ENCODE measurements around the gene SERGEF. TPM values are rescaled to one million over a fixed set of nuclear protein-coding genes. Genes with fewer than 3 reads are reported as not detected.

Gene SERGEF
- total and polyA plus RNA-seq, 8 donors = 9.3 to 158 (median 73.5) TPM; not detected in 1

DNA sequence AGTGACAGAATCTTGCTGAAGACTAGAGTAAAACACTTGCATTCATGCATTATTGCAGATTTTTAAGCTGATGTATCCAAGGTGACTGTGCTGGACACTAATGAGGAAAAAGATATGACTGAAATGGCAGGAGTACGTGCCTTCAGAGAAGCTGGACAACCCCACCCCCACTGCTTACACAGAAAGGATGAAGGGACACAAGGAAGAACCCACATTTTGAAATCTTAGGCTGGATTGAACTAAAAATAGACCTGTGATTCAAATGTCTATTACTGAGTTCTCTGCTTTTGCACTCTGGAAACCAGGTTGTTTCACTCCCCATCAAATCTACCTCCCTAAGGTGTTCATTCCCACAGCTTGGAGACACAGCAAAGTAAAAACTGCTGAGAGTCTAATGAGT lies 161.2 kb downstream of the SERGEF start:
- Histone ChIP-seq H3K27ac (no peak overlapping the region), H3K9me3 (no peaks in the 10 kb centered on the region), H3K36me3 (peaks cover 0 to under 1% (median 0%) of the 10 kb centered on the region in 4 donors), H3K27me3 (no peaks in the 10 kb centered on the region), H3K4me3 (no peak overlapping the region), H3K4me1 (no peaks in the 10 kb centered on the region)
- WGBS, 5 donors = 93 to 100% (median 94%) methylated on average over 1 of the region's 1 CpG
- DNase-seq = no peak
- intact Hi-C loops (cut with DNase I; ENCODE audit: low total_unique reads) = no loop called here
- TF ChIP-seq EP300 (IDR thresholded peaks at IDR 0.05) (no peak), POLR2AphosphoS5 (IDR thresholded peaks at IDR 0.05) (no peak), POLR2A (IDR thresholded peaks at IDR 0.05) (no peak)
- TF ChIP-seq, protein P1, sequence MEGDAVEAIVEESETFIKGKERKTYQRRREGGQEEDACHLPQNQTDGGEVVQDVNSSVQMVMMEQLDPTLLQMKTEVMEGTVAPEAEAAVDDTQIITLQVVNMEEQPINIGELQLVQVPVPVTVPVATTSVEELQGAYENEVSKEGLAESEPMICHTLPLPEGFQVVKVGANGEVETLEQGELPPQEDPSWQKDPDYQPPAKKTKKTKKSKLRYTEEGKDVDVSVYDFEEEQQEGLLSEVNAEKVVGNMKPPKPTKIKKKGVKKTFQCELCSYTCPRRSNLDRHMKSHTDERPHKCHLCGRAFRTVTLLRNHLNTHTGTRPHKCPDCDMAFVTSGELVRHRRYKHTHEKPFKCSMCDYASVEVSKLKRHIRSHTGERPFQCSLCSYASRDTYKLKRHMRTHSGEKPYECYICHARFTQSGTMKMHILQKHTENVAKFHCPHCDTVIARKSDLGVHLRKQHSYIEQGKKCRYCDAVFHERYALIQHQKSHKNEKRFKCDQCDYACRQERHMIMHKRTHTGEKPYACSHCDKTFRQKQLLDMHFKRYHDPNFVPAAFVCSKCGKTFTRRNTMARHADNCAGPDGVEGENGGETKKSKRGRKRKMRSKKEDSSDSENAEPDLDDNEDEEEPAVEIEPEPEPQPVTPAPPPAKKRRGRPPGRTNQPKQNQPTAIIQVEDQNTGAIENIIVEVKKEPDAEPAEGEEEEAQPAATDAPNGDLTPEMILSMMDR (IDR thresholded peaks at IDR 0.05) = no peak

DNA sequence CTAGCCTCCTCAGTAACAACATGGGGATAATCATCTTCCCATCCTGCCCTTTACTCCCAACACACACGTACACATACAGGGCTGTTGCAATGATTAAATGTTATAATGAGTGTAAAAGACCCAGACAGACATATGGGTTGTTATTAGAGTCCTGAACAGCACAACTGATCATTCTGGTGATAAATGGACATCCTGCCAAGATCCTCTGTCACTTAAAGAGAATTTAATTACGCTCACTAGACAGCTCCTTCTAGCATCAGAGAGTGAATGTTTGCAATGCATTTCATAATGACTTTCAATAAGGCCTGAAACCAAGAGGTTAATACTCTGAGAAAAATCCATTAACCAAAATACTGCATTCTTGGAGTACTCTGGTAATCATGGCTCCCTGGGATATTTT lies 162.5 kb downstream of the SERGEF start:
- no peak overlapping the region for H3K4me3 ChIP-seq
- 94 to 99% (median 95%) methylated on average over 2 of the region's 2 CpGs for WGBS, 5 donors
- DNase-seq = no peak
- intact Hi-C loops (cut with DNase I; ENCODE audit: low total_unique reads) = no loop called here
- H3K27me3 ChIP-seq = no peaks in the 10 kb centered on the region
- H3K4me1 ChIP-seq = no peaks in the 10 kb centered on the region
- TF ChIP-seq EP300 (IDR thresholded peaks at IDR 0.05) (no peak), POLR2AphosphoS5 (IDR thresholded peaks at IDR 0.05) (no peak), POLR2A (IDR thresholded peaks at IDR 0.05) (no peak)
- TF ChIP-seq, protein P1 (IDR thresholded peaks at IDR 0.05) = no peak
- H3K27ac ChIP-seq = no peak overlapping the region
- no peaks in the 10 kb centered on the region for H3K9me3 ChIP-seq
- H3K36me3 ChIP-seq = no peaks in the 10 kb centered on the region

DNA sequence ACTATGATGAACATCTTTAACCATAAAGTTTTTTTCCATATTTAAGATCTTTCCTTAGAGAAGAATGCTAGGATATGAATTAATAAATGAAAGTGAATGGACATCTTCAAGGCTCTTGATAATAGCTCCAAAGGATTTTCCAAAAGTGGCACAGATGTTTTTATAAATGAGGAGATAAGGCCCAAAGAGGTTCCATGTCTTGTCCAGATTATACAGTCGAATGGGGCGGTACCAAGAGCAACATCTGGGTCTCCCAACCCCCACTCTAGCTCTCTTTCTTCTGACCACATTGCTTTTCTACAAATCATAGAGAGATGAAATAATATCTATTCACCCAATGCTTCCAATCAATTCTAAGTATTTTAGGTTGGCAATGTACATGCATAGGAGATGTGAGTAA lies 164.1 kb downstream of the SERGEF start:
- Histone ChIP-seq H3K4me1 (no peaks in the 10 kb centered on the region), H3K36me3 (no peaks in the 10 kb centered on the region)
- intact Hi-C loops (cut with DNase I; ENCODE audit: low total_unique reads) = no loop called here

GRCh38 chr11:17846852-17847453 lies 165.9 kb downstream of the SERGEF start:
- Histone ChIP-seq H3K4me1 (no peaks in the 10 kb centered on the region), H3K4me3 (no peak overlapping the region), H3K27ac (no peak overlapping the region), H3K36me3 (no peaks in the 10 kb centered on the region), H3K9me3 (no peaks in the 10 kb centered on the region), H3K27me3 (no peaks in the 10 kb centered on the region)
- DNase-seq = peak in 1 of 2 donors; percentile 35
- 62 to 83% (median 75%) methylated on average over 7 of the region's 7 CpGs for WGBS, 5 donors
- TF ChIP-seq POLR2AphosphoS5 (IDR thresholded peaks at IDR 0.05) (no peak), POLR2A (IDR thresholded peaks at IDR 0.05) (no peak), EP300 (IDR thresholded peaks at IDR 0.05) (no peak)
- TF ChIP-seq, protein P1 (IDR thresholded peaks at IDR 0.05) = no peak
- intact Hi-C loops (cut with DNase I; ENCODE audit: low total_unique reads) = no loop called here

More for the DNA sequence above, 164.1 kb downstream of the SERGEF start:
- H3K27ac ChIP-seq = no peak overlapping the region
- DNase-seq = no peak
- no peaks in the 10 kb centered on the region for H3K9me3 ChIP-seq
- H3K27me3 ChIP-seq = no peaks in the 10 kb centered on the region
- WGBS, 5 donors = 94 to 100% (median 98%) methylated on average over 2 of the region's 2 CpGs
- TF ChIP-seq, protein P1 (IDR thresholded peaks at IDR 0.05) = no peak
- H3K4me3 ChIP-seq = no peak overlapping the region
